B cell (primary cell): ENCODE measurements around the gene NCOA5. TPM values are rescaled to one million over a fixed set of nuclear protein-coding genes. Genes with fewer than 3 reads are reported as not detected.
A peak's percentile ranks its signal among the peaks of the same experiment; 100 is the strongest.

Experiments used
- ATAC-seq: fragments of 200-7000 bp; cut with Tn5 transposase; one replicate; pipeline ENCODE4 v1.10.0; 2021; ENCODE audit warnings: low read depth, mild to moderate bottlenecking, moderate number of reproducible peaks, moderate library complexity
- CTCF ChIA-PET: fragments of 350-600 bp; sonication (Branson Sonifier 250); formaldehyde crosslinking; loops from one replicate; lab custom pipeline; 2021; ENCODE audit warnings: antibody characterized with exemption, inconsistent platforms; lab: Charles Lee
- POLR2A ChIA-PET: fragments of 350-600 bp; sonication (Branson Sonifier 250); formaldehyde crosslinking; loops from one replicate; lab custom pipeline; 2021; ENCODE audit warnings: antibody characterized with exemption; lab: Charles Lee
- DNase-seq: peaks from one replicate; pipeline ENCODE4 v3.0.0; 2013
- H2AFZ ChIP-seq: 2 replicates; pipeline ENCODE4 v1.6.1; 2012; ENCODE audit warnings: mild to moderate bottlenecking, low read depth, low read length; ENCODE audit not compliant: insufficient read depth, poor library complexity, severe bottlenecking
- H3K27ac ChIP-seq, 2 donors: 1 replicate in 1 of 2; 2 replicates in 1 of 2; pipeline ENCODE4 v1.5.1; 2012 to 2013; ENCODE audit warnings: low read length in 2 of 2, mild to moderate bottlenecking in 2 of 2, moderate library complexity in 1 of 2
- H3K27me3 ChIP-seq, 4 experiments: fragments of 200-600 bp in 1 of 4; sonication (generic) in 1 of 4; replicated peaks in 1 of 4; 1 replicate in 2 of 4; 2 replicates in 2 of 4; pipeline versions ENCODE4 v1.6.1 to v1.7.0; 2013 to 2016; ENCODE audit warnings: low read length in 3 of 4, mild to moderate bottlenecking in 2 of 4, mixed read lengths in 1 of 4, moderate library complexity in 1 of 4; ENCODE audit not compliant: insufficient read depth in 4 of 4, control insufficient read depth in 3 of 4; ENCODE audit errors: control extremely low read depth in 1 of 4
- H3K36me3 ChIP-seq, 2 experiments: replicated peaks in 1 of 2; 1 replicate in 1 of 2; 2 replicates in 1 of 2; pipeline versions ENCODE4 v1.6.1 to v1.7.1; 2013; ENCODE audit warnings: low read length in 1 of 2; ENCODE audit not compliant: insufficient read depth in 2 of 2, control insufficient read depth in 1 of 2; ENCODE audit errors: control extremely low read depth in 1 of 2, extremely low read depth in 1 of 2
- H3K4me1 ChIP-seq, 2 donors: fragments of 200-600 bp in 1 of 2; sonication (generic) in 1 of 2; 1 replicate in 1 of 2; 2 replicates in 1 of 2; pipeline versions ENCODE4 v1.5.1 to v1.6.1; 2013 to 2017; ENCODE audit warnings: low read length in 2 of 2; ENCODE audit not compliant: control insufficient read depth in 2 of 2, insufficient read depth in 2 of 2
- H3K4me2 ChIP-seq: replicated peaks from 2 replicates; pipeline ENCODE3; 2012; ENCODE audit warnings: mild to moderate bottlenecking, low read depth, low read length; ENCODE audit not compliant: poor library complexity, severe bottlenecking
- H3K4me3 ChIP-seq, 5 experiments: fragments of 200-600 bp in 1 of 5; sonication (generic) in 1 of 5; 1 replicate in 3 of 5; 2 replicates in 2 of 5; pipeline versions ENCODE4 v1.5.1 to v1.7.0; 2011 to 2016; ENCODE audit warnings: low read length in 4 of 5, mild to moderate bottlenecking in 4 of 5, low read depth in 2 of 5, control low read depth in 1 of 5, moderate library complexity in 1 of 5; ENCODE audit not compliant: insufficient read depth in 1 of 5; ENCODE audit errors: control extremely low read depth in 1 of 5, extremely low read depth in 1 of 5
- H3K79me2 ChIP-seq: fragments of 200-600 bp; sonication (generic); one replicate; pipeline ENCODE4 v1.6.0; 2016; ENCODE audit warnings: low read length; ENCODE audit not compliant: control insufficient read depth, insufficient read depth
- H3K9ac ChIP-seq: fragments of 200-600 bp; sonication (generic); 2 replicates; pipeline ENCODE4 v1.6.1; 2017; ENCODE audit warnings: mild to moderate bottlenecking, low read length, moderate library complexity
- H3K9me3 ChIP-seq, 3 donors: one replicate each; pipeline versions ENCODE4 v1.6.1 to v1.7.1; 2013; ENCODE audit warnings: low read length in 2 of 3; ENCODE audit not compliant: control insufficient read depth in 2 of 3, insufficient read depth in 1 of 3; ENCODE audit errors: control extremely low read depth in 1 of 3
- H4K20me1 ChIP-seq: 2 replicates; pipeline ENCODE4 v1.6.0; 2012; ENCODE audit warnings: mild to moderate bottlenecking, low read length; ENCODE audit not compliant: insufficient read depth, control insufficient read depth, poor library complexity, severe bottlenecking
- H3K27ac Mint-ChIP-seq: one replicate; pipeline ENCODE4 v1.8.0; 2021; ENCODE audit warnings: mixed read lengths
- H3K27me3 Mint-ChIP-seq: one replicate; pipeline ENCODE4 v1.8.0; 2021; ENCODE audit warnings: mixed read lengths
- H3K4me1 Mint-ChIP-seq: one replicate; pipeline ENCODE4 v1.8.0; 2021; ENCODE audit warnings: mixed read lengths
- H3K4me3 Mint-ChIP-seq: one replicate; pipeline ENCODE4 v1.8.0; 2021; ENCODE audit warnings: mixed read lengths
- H3K9me3 Mint-ChIP-seq: one replicate; pipeline ENCODE4 v1.8.0; 2022; ENCODE audit warnings: mixed read lengths; ENCODE audit not compliant: insufficient read depth
- EZH2 ChIP-seq: IDR thresholded peaks from 2 replicates; pipeline ENCODE4 v1.6.1; 2012; ENCODE audit warnings: borderline replicate concordance, low read depth, mild to moderate bottlenecking, moderate library complexity, low read length; ENCODE audit not compliant: insufficient read depth, poor library complexity, severe bottlenecking
- WGBS: methylation state at CpG from one replicate; pipeline ENCODE4 v1.1.5; 2013; ENCODE audit warnings: missing lambda C conversion rate; ENCODE audit not compliant: insufficient coverage; 5-methylcytosine and 5-hydroxymethylcytosine counted together
- intact Hi-C: fragments of 100-400 bp; cut with micrococcal nuclease; formaldehyde crosslinking; loops from one replicate; pipeline ENCODE4 v1.10.0; 2022
- polyA plus RNA-seq: library from polyadenylated mRNA; depleted of rRNA; stranded (reverse); fragments of >200 nt; gene quantifications from 2 replicates; pipeline ENCODE4 v1.2.3, GENCODE V29; 2012
- total RNA-seq, 2 donors: library from RNA; stranded (reverse); fragments of 120-200 nt in 1 of 2; gene quantifications; 1 replicate in 1 of 2; 2 replicates in 1 of 2; pipeline versions ENCODE4 v1.2.3 to v1.2.4, GENCODE V29; 2013 to 2022
- TF ChIP-seq, protein P1 (sequence below): fragments of 200-600 bp; IDR thresholded peaks from one replicate; pipeline ENCODE4 v1.8.0; 2022; ENCODE audit warnings: antibody characterized with exemption, mild to moderate bottlenecking

NCOA5 gene
- total and polyA plus RNA-seq, 2 donors (not counting 1 experiment from before 2014, with no cell fraction given) = 26.0 to 41.6 TPM

DNA sequence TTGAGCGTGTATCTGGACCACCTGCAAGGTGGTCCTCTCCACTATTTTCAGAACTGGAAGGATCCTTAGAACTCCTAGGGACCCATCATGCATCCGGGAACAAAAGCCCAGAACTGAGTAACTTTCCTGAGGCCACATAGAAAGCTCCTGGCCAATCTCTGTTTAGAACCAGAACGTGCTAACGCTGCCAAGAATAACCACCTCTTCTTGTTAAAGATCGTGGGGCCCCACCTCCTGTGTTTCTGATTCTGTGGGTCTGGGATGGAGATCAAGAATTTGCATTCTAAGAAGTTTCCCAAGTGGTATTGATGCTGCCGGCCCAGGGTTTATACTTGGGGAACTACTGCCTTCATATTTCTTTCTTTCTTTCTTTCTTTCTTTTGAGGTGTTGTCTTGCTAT lies 41.6 kb upstream of the NCOA5 start:
- Histone ChIP-seq H3K79me2 (no peaks in the 10 kb centered on the region), H3K4me1 (peaks cover 16 to 32% of the 10 kb centered on the region in 2 donors), H3K27ac (no peak overlapping the region), H3K4me2 (no peak overlapping the region), H3K4me3 (no peak overlapping the region), H3K9me3 (no peaks in the 10 kb centered on the region), H3K27me3 (peaks cover 0 to 3% (median 0%) of the 10 kb centered on the region in 4 experiments), H4K20me1 (peaks cover 48% of the 10 kb centered on the region), H3K36me3 (peaks cover 0 to 27% of the 10 kb centered on the region in 2 experiments), H2AFZ (no peak overlapping the region), H3K9ac (no peak overlapping the region)
- POLR2A ChIA-PET = interaction anchor here (0.9 to 2.7 kb wide), 3 partner anchors 12 to 43 kb away, joined by 3 to 11 read pairs (median 6); no protein-coding TSS in a partner anchor
- ATAC-seq (no peak), DNase-seq (no peak)
- no peak for TF ChIP-seq EZH2
- TF ChIP-seq, protein P1, sequence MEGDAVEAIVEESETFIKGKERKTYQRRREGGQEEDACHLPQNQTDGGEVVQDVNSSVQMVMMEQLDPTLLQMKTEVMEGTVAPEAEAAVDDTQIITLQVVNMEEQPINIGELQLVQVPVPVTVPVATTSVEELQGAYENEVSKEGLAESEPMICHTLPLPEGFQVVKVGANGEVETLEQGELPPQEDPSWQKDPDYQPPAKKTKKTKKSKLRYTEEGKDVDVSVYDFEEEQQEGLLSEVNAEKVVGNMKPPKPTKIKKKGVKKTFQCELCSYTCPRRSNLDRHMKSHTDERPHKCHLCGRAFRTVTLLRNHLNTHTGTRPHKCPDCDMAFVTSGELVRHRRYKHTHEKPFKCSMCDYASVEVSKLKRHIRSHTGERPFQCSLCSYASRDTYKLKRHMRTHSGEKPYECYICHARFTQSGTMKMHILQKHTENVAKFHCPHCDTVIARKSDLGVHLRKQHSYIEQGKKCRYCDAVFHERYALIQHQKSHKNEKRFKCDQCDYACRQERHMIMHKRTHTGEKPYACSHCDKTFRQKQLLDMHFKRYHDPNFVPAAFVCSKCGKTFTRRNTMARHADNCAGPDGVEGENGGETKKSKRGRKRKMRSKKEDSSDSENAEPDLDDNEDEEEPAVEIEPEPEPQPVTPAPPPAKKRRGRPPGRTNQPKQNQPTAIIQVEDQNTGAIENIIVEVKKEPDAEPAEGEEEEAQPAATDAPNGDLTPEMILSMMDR = no peak
- H3K9me3 Mint-ChIP-seq = no peaks in the 10 kb centered on the region
- CTCF ChIA-PET = interaction anchor here (1.0 to 7.8 kb wide), 11 partner anchors 9 to 354 kb away, joined by 3 to 87 read pairs (median 8); partner anchors contain the start of genes CD40 and ELMO2
- 75% methylated on average over 2 of the region's 6 CpGs for WGBS
- peak overlapping the region; percentile 28 for H3K27ac Mint-ChIP-seq
- peaks cover 6% of the 10 kb centered on the region for H3K27me3 Mint-ChIP-seq
- H3K4me1 Mint-ChIP-seq = peaks cover 46% of the 10 kb centered on the region
- no peak overlapping the region for H3K4me3 Mint-ChIP-seq
- intact Hi-C loops = loop anchor here (5.0 kb wide), 1 partner anchor 216 kb away; no protein-coding TSS in a partner anchor

DNA sequence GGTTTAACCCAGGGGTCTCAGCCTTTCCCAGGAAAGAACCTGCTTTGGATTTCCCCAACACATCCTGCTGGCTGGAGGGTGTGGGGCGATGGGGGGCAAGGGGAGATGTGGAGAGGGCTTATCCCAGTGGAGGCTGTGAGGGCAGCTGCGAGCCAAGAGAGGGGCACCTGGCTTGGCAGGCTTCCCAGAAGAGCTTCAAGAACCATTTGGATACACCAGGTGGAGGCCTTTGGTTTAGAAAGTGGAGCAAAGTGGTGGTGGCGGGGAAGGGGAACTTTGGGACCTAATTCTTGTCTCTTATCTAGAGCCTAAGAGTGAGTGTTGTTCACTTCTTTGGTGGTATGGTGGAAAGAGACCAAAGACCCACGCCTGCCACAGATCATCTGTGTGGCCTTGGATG lies 40.8 kb upstream of the NCOA5 start:
- H3K27me3 Mint-ChIP-seq = no peaks in the 10 kb centered on the region
- Histone ChIP-seq H3K79me2 (no peaks in the 10 kb centered on the region), H3K27ac (peak overlapping the region in 1 of 2 donors; percentile 58), H3K36me3 (peaks cover 0 to 36% of the 10 kb centered on the region in 2 experiments), H2AFZ (no peak overlapping the region), H3K4me1 (peaks cover 13 to 28% of the 10 kb centered on the region in 2 donors), H3K27me3 (no peaks in the 10 kb centered on the region), H4K20me1 (peaks cover 57% of the 10 kb centered on the region), H3K9me3 (no peaks in the 10 kb centered on the region), H3K9ac (no peak overlapping the region), H3K4me3 (no peak overlapping the region), H3K4me2 (no peak overlapping the region)
- peak overlapping the region; percentile 28 for H3K27ac Mint-ChIP-seq
- whole genome bisulfite sequencing = 62% methylated on average over 3 of the region's 4 CpGs
- ATAC-seq (no peak), DNase-seq (peak; percentile 47)
- TF ChIP-seq, protein P1 = no peak
- TF ChIP-seq EZH2 = no peak
- H3K9me3 Mint-ChIP-seq = no peaks in the 10 kb centered on the region
- intact Hi-C loops = loop anchor here (5.0 kb wide), 1 partner anchor 217 kb away; no protein-coding TSS in a partner anchor
- ChIA-PET CTCF (interaction anchor here (1.1 to 7.8 kb wide), 7 partner anchors 8 to 131 kb away, joined by 3 to 87 read pairs (median 5); no protein-coding TSS in a partner anchor), POLR2A (interaction anchor here (0.8 to 2.7 kb wide), 5 partner anchors 10 to 44 kb away, joined by 3 to 11 read pairs (median 3); no protein-coding TSS in a partner anchor)
- H3K4me3 Mint-ChIP-seq = no peak overlapping the region
- peaks cover 45% of the 10 kb centered on the region for H3K4me1 Mint-ChIP-seq
